K562 (cell line): ENCODE measurements around the gene GMEB2.

Experiments used
- EGR1 ChIP-seq: fragments of 450-650 bp; conservative IDR thresholded peaks from 2 replicates; pipeline ENCODE4 v1.6.1; 2017; ENCODE audit warnings: mild to moderate bottlenecking
- POLR2A ChIP-seq: fragments of 450-650 bp; conservative IDR thresholded peaks from 2 replicates; pipeline ENCODE4 v1.6.1; 2016
- POLR2AphosphoS2 ChIP-seq: IDR thresholded peaks from 2 replicates; pipeline ENCODE4 v1.6.1; 2012; ENCODE audit warnings: low read length, improper control_type of control experiment
- RAD21 ChIP-seq, 2 experiments: fragments of 250-450 bp in 1 of 2; fragments of 450-650 bp in 1 of 2; sonication (Bioruptor Pico) in 1 of 2; formaldehyde crosslinking in 1 of 2; IDR thresholded peaks in 1 of 2; conservative IDR thresholded peaks in 1 of 2; 2 replicates each; pipeline versions ENCODE4 v1.4.0 to v1.8.0; 2020 to 2022; ENCODE audit warnings: mild to moderate bottlenecking in 2 of 2, moderate library complexity in 1 of 2
- TRIM24 ChIP-seq, 2 experiments: fragments of 450-650 bp; IDR thresholded peaks; 2 replicates each; pipeline ENCODE4 v1.6.1; 2016
- TRIM28 ChIP-seq: fragments of 450-650 bp; IDR thresholded peaks from 2 replicates; pipeline ENCODE4 v1.6.1; 2017
- ZFX ChIP-seq: sonication (generic); formaldehyde crosslinking; IDR thresholded peaks from 2 replicates; pipeline ENCODE4 v1.8.0; 2022; ENCODE audit warnings: mild to moderate bottlenecking, missing genetic modification reagents, moderate library complexity
- TF ChIP-seq, protein P1 (sequence below), 3 experiments: IDR thresholded peaks in 2 of 3; conservative IDR thresholded peaks in 1 of 3; 2 replicates each; pipeline ENCODE4 v1.5.1; 2011 to 2012; ENCODE audit warnings: low read length in 3 of 3, mild to moderate bottlenecking in 3 of 3, control low read depth in 2 of 3, improper control_type of control experiment in 1 of 3, inconsistent platforms in 1 of 3, low read depth in 1 of 3, mixed read lengths in 1 of 3, moderate library complexity in 1 of 3; ENCODE audit not compliant: insufficient read depth in 2 of 3
- TF ChIP-seq, protein P2 (sequence below): sonication (generic); formaldehyde crosslinking; IDR thresholded peaks from 2 replicates; pipeline ENCODE4 v1.8.1; 2023; ENCODE audit warnings: mild to moderate bottlenecking, missing genetic modification reagents, moderate library complexity

DNA sequence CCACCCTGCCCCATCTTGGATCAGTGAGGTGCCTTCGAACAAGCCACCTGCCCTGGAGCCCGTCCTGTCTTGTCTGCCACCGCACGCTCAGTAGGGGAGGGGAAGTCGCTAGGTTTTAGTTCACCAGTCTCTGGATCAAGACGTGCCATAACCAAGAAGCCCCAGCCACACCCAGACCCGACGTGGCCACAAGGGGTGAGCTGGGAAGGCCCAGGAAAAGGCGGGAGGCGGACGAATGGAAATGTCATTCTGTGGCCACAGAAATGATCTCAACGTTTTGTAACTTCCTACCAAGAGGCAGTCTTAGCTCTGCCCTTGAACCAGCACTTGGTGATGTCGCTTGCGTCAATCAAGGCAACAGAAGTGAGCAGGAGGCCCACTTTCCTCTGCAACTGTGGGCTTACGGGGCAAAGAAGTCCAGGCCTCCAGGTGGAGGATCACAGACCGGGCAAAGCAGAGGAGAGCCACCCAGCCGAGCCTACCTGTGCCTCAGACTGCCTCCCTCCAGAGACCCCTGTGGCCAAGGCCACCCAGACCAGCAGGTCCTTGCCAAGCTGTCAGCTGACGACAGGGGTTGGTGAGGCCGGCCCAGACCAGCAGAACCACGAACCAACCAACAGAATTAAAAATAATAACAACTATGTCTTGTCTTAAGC, 14.5 kb downstream of the GMEB2 start:
- TF ChIP-seq TRIM24 (IDR thresholded peaks at IDR 0.05) (no peak), POLR2A (no peak), RAD21 (CRISPR knock-in tag; conservative IDR thresholded peaks at IDR 0.05 in 1 of 2, IDR thresholded peaks at IDR 0.05 in 1 of 2) (no peak), TRIM28 (no peak), EGR1 (no peak), POLR2AphosphoS2 (no peak), ZFX (CRISPR knock-in tag) (no peak)
- TF ChIP-seq, protein P1, sequence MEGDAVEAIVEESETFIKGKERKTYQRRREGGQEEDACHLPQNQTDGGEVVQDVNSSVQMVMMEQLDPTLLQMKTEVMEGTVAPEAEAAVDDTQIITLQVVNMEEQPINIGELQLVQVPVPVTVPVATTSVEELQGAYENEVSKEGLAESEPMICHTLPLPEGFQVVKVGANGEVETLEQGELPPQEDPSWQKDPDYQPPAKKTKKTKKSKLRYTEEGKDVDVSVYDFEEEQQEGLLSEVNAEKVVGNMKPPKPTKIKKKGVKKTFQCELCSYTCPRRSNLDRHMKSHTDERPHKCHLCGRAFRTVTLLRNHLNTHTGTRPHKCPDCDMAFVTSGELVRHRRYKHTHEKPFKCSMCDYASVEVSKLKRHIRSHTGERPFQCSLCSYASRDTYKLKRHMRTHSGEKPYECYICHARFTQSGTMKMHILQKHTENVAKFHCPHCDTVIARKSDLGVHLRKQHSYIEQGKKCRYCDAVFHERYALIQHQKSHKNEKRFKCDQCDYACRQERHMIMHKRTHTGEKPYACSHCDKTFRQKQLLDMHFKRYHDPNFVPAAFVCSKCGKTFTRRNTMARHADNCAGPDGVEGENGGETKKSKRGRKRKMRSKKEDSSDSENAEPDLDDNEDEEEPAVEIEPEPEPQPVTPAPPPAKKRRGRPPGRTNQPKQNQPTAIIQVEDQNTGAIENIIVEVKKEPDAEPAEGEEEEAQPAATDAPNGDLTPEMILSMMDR (IDR thresholded peaks at IDR 0.05 in 2 of 3, conservative IDR thresholded peaks at IDR 0.05 in 1 of 3; ENCODE audit: insufficient read depth in 2 of 3, low read depth in 1 of 3, low read length in 3 of 3) = no peak
- TF ChIP-seq, protein P2, sequence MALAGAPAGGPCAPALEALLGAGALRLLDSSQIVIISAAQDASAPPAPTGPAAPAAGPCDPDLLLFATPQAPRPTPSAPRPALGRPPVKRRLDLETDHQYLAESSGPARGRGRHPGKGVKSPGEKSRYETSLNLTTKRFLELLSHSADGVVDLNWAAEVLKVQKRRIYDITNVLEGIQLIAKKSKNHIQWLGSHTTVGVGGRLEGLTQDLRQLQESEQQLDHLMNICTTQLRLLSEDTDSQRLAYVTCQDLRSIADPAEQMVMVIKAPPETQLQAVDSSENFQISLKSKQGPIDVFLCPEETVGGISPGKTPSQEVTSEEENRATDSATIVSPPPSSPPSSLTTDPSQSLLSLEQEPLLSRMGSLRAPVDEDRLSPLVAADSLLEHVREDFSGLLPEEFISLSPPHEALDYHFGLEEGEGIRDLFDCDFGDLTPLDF = no peak
